A549 (cell line): ENCODE data around the gene KLF5. TPM values are rescaled to one million over a fixed set of nuclear protein-coding genes. Genes with fewer than 3 reads are reported as not detected.

Experiments used
- ATAC-seq, 2 experiments: fragments of 200-7000 bp in 1 of 2; fragments of >200 bp in 1 of 2; cut with Nextera tagmentation in 1 of 2; cut with Tn5 transposase in 1 of 2; 3 replicates each; pipeline versions ENCODE4 v1.8.0 to v1.9.1; 2018 to 2020; ENCODE audit warnings: mild to moderate bottlenecking in 1 of 2, moderate library complexity in 1 of 2
- CTCF ChIA-PET: fragments of 300-600 bp; sonication (Branson Sonifier 250); formaldehyde crosslinking; extraction: SDS; loops from one replicate; lab custom pipeline; 2021; ENCODE audit warnings: antibody characterized with exemption, inconsistent platforms; lab: Yijun Ruan, JAX
- POLR2A ChIA-PET: fragments of 350-600 bp; formaldehyde crosslinking; extraction: SDS; loops from one replicate; lab custom pipeline; 2021; ENCODE audit warnings: antibody characterized with exemption, inconsistent platforms; lab: Yijun Ruan, JAX
- DNase-seq, 2 experiments: peaks; one replicate each; pipeline versions ENCODE4 v3.0.0 to v3.0.0-alpha.2; 2011 to 2016; ENCODE audit warnings: low read depth in 1 of 2, low spot score in 1 of 2
- FAIRE-seq: peaks from 2 replicates; lab custom pipeline; 2011; peaks lifted over from hg19 to GRCh38; lab: Jason Lieb, UNC
- H3K27ac ChIP-seq, 2 experiments: fragments of >200 bp; sonication (Bioruptor Twin); formaldehyde crosslinking; 3 replicates each; pipeline ENCODE4 v1.5.1; 2016 to 2017
- H3K4me1 ChIP-seq: fragments of >200 bp; sonication (Bioruptor Twin); formaldehyde crosslinking; 3 replicates; pipeline ENCODE4 v1.6.1; 2016
- H3K4me2 ChIP-seq: fragments of >200 bp; sonication (Bioruptor Twin); formaldehyde crosslinking; 3 replicates; pipeline ENCODE4 v1.6.1; 2016
- H3K4me3 ChIP-seq: fragments of >200 bp; sonication (Bioruptor Twin); formaldehyde crosslinking; 3 replicates; pipeline ENCODE4 v1.5.1; 2016
- H3K9me3 ChIP-seq: fragments of >200 bp; sonication (Bioruptor Twin); formaldehyde crosslinking; 3 replicates; pipeline ENCODE4 v1.6.1; 2016
- BHLHE40 ChIP-seq: IDR thresholded peaks from 2 replicates; pipeline ENCODE4 v1.6.1; 2012; ENCODE audit warnings: low read depth, low read length, inconsistent platforms
- CEBPB ChIP-seq, 2 experiments: fragments of >200 bp in 1 of 2; sonication (Bioruptor Twin) in 1 of 2; formaldehyde crosslinking in 1 of 2; IDR thresholded peaks; 2 replicates each; pipeline ENCODE4 v1.6.1; 2012 to 2016
- EHMT2 ChIP-seq: fragments of 200-600 bp; sonication (generic); IDR thresholded peaks from 2 replicates; pipeline ENCODE4 v1.6.1; 2016; ENCODE audit warnings: antibody characterized with exemption, low read depth, mild to moderate bottlenecking, moderate library complexity
- EP300 ChIP-seq, 2 experiments: fragments of >200 bp; sonication (Bioruptor Twin); formaldehyde crosslinking; IDR thresholded peaks; 2 replicates in 1 of 2; 3 replicates in 1 of 2; pipeline ENCODE4 v1.6.1; 2016 to 2017
- ESRRA ChIP-seq: fragments of 150-350 bp; IDR thresholded peaks from 2 replicates; pipeline ENCODE4 v1.6.1; 2014; ENCODE audit warnings: mild to moderate bottlenecking, low read length, borderline replicate concordance
- GATA3 ChIP-seq: IDR thresholded peaks from 2 replicates; pipeline ENCODE4 v1.6.1; 2012; ENCODE audit warnings: borderline replicate concordance
- HDAC2 ChIP-seq: fragments of 200-600 bp; sonication (generic); IDR thresholded peaks from 2 replicates; pipeline ENCODE4 v1.6.1; 2016
- HMGXB4 ChIP-seq: fragments of 250-450 bp; sonication (Bioruptor Pico); IDR thresholded peaks from 2 replicates; pipeline ENCODE4 v1.5.0; 2021; ENCODE audit warnings: mild to moderate bottlenecking, moderate library complexity, borderline replicate concordance
- HOXA7 ChIP-seq: fragments of 250-450 bp; sonication (Bioruptor Pico); IDR thresholded peaks from 2 replicates; pipeline ENCODE4 v1.5.0; 2020; ENCODE audit warnings: mild to moderate bottlenecking, moderate library complexity
- JUN ChIP-seq, 2 experiments: fragments of >200 bp; sonication (Bioruptor Twin); formaldehyde crosslinking; IDR thresholded peaks; 2 replicates in 1 of 2; 3 replicates in 1 of 2; pipeline ENCODE4 v1.6.1; 2016 to 2017
- KDM5A ChIP-seq: fragments of 200-600 bp; sonication (generic); IDR thresholded peaks from 2 replicates; pipeline ENCODE4 v1.6.1; 2016; ENCODE audit warnings: antibody characterized with exemption, mild to moderate bottlenecking
- MAX ChIP-seq: IDR thresholded peaks from 2 replicates; pipeline ENCODE4 v1.6.1; 2012
- MAZ ChIP-seq: fragments of 150-350 bp; IDR thresholded peaks from 2 replicates; pipeline ENCODE4 v1.6.1; 2014; ENCODE audit warnings: antibody characterized with exemption, low read depth, low read length, borderline replicate concordance
- PBX3 ChIP-seq: IDR thresholded peaks from 2 replicates; pipeline ENCODE4 v1.6.1; 2012
- PHF8 ChIP-seq: fragments of 200-600 bp; sonication (generic); IDR thresholded peaks from 2 replicates; pipeline ENCODE4 v1.6.1; 2016; ENCODE audit warnings: low read depth, mild to moderate bottlenecking, antibody characterized with exemption, moderate library complexity, borderline replicate concordance
- POLR2AphosphoS2 ChIP-seq: conservative IDR thresholded peaks from 2 replicates; pipeline ENCODE4 v1.6.1; 2012; ENCODE audit warnings: low read length, improper control_type of control experiment, inconsistent platforms
- RARB ChIP-seq: fragments of 250-450 bp; sonication (Bioruptor Pico); IDR thresholded peaks from 2 replicates; pipeline ENCODE4 v1.8.0; 2021; ENCODE audit warnings: mild to moderate bottlenecking, moderate library complexity
- RNF2 ChIP-seq: fragments of 200-600 bp; sonication (generic); IDR thresholded peaks from 2 replicates; pipeline ENCODE4 v1.6.1; 2016; ENCODE audit warnings: low read depth, mild to moderate bottlenecking, antibody characterized with exemption, moderate library complexity, borderline replicate concordance
- SMC3 ChIP-seq: fragments of >200 bp; sonication (Bioruptor Twin); formaldehyde crosslinking; IDR thresholded peaks from 3 replicates; pipeline ENCODE4 v1.6.1; 2018; ENCODE audit warnings: inconsistent platforms
- SREBF2 ChIP-seq: fragments of 450-650 bp; IDR thresholded peaks from 2 replicates; pipeline ENCODE4 v1.6.1; 2014; ENCODE audit warnings: mild to moderate bottlenecking, moderate library complexity
- ZC3H11A ChIP-seq: fragments of 450-650 bp; IDR thresholded peaks from 2 replicates; pipeline ENCODE4 v1.6.1; 2014; ENCODE audit warnings: antibody characterized with exemption, mild to moderate bottlenecking
- ZNF302 ChIP-seq: fragments of 250-450 bp; sonication (Bioruptor Pico); IDR thresholded peaks from 2 replicates; pipeline ENCODE4 v1.9.0; 2021; ENCODE audit warnings: inconsistent platforms, mild to moderate bottlenecking, moderate library complexity
- ZSCAN20 ChIP-seq: fragments of 250-450 bp; sonication (Bioruptor Pico); IDR thresholded peaks from 2 replicates; pipeline ENCODE4 v1.8.0; 2022; ENCODE audit warnings: mild to moderate bottlenecking, moderate library complexity
- WGBS: methylation state at CpG from one replicate; pipeline ENCODE4 v1.1.6; 2017; ENCODE audit errors: missing lambda C conversion rate; 5-methylcytosine and 5-hydroxymethylcytosine counted together
- polyA plus RNA-seq, 4 experiments: library from polyadenylated mRNA; depleted of rRNA in 3 of 4; stranded (reverse); fragments of >200 nt; fragmentation: RNase III in 1 of 4; extraction: RNeasy Plus Mini Kit Qiagen cat#74134 plus additional on column Dnase treatment in 1 of 4; gene quantifications; 2 replicates in 3 of 4; 3 replicates in 1 of 4; pipeline ENCODE4 v1.2.3, GENCODE V29; 2011 to 2017
- TF ChIP-seq, protein P1 (sequence below): fragments of 450-650 bp; IDR thresholded peaks from 2 replicates; pipeline ENCODE4 v1.6.1; 2014; ENCODE audit warnings: antibody characterized with exemption
- TF ChIP-seq, protein P2 (sequence below): fragments of 200-600 bp; sonication (generic); IDR thresholded peaks from 2 replicates; pipeline ENCODE4 v1.6.1; 2016; ENCODE audit warnings: antibody characterized with exemption, mild to moderate bottlenecking, moderate library complexity

KLF5 gene
- polyA plus RNA-seq, 2 of the 4 experiments (the other 2 are of a cell fraction) = 48.7 to 83.5 TPM

- no peak for TF ChIP-seq PBX3
- TF ChIP-seq RNF2 = no peak
- TF ChIP-seq MAZ = no peak
- no peak for TF ChIP-seq ZC3H11A
- TF ChIP-seq EP300 (IDR thresholded peaks at IDR 0.05) = no peak
- TF ChIP-seq KDM5A = no peak
- no peak for TF ChIP-seq JUN (IDR thresholded peaks at IDR 0.05)
- TF ChIP-seq BHLHE40 = no peak
- TF ChIP-seq SREBF2 = no peak
- TF ChIP-seq MAX = no peak
- no peak for TF ChIP-seq ESRRA
- no peak for TF ChIP-seq SMC3
- TF ChIP-seq HMGXB4 (CRISPR knock-in tag) = no peak
- no peak for TF ChIP-seq POLR2AphosphoS2
- TF ChIP-seq ZSCAN20 (CRISPR knock-in tag) = no peak
- TF ChIP-seq, protein P1, sequence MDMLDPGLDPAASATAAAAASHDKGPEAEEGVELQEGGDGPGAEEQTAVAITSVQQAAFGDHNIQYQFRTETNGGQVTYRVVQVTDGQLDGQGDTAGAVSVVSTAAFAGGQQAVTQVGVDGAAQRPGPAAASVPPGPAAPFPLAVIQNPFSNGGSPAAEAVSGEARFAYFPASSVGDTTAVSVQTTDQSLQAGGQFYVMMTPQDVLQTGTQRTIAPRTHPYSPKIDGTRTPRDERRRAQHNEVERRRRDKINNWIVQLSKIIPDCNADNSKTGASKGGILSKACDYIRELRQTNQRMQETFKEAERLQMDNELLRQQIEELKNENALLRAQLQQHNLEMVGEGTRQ = no peak
- TF ChIP-seq EHMT2 = no peak
- FAIRE-seq (no peak), DNase-seq (no peak), ATAC-seq (no peak)
- H3K4me1 ChIP-seq = peaks cover 55% of the 10 kb centered on the region
- ChIA-PET CTCF (no interaction called here), POLR2A (no interaction called here)
- no peak overlapping the region for H3K4me2 ChIP-seq
- H3K4me3 ChIP-seq = no peak overlapping the region
- H3K27ac ChIP-seq = no peak overlapping the region
- WGBS = 91% methylated on average over 18 of the region's 18 CpGs
- H3K9me3 ChIP-seq = no peaks in the 10 kb centered on the region
These were observed 16.7 kb downstream of the KLF5 start for GRCh38 chr13:73075546-73075945.

DNA sequence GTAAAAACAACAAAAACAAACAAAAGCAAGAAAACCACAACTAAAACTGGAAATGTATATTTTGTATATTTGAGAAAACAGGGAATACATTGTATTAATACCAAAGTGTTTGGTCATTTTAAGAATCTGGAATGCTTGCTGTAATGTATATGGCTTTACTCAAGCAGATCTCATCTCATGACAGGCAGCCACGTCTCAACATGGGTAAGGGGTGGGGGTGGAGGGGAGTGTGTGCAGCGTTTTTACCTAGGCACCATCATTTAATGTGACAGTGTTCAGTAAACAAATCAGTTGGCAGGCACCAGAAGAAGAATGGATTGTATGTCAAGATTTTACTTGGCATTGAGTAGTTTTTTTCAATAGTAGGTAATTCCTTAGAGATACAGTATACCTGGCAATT lies 17.1 kb downstream of the KLF5 start:
- ChIA-PET CTCF (no interaction called here), POLR2A (interaction anchor here (1.0 kb wide), 1 partner anchor 62 kb away, joined by 3 read pairs; no protein-coding TSS in a partner anchor)
- no peak for DNase-seq
- Histone ChIP-seq H3K27ac (no peak overlapping the region), H3K4me1 (peaks cover 50% of the 10 kb centered on the region), H3K4me2 (no peak overlapping the region), H3K9me3 (no peaks in the 10 kb centered on the region), H3K4me3 (no peak overlapping the region)
- ATAC-seq = no peak
- WGBS = 50% methylated on average over 2 of the region's 2 CpGs
- no peak for FAIRE-seq
- TF ChIP-seq SMC3 (no peak), PHF8 (no peak), MAZ (no peak), HOXA7 (no peak), MAX (no peak), ZNF302 (CRISPR knock-in tag) (no peak), GATA3 (no peak), PBX3 (no peak), HDAC2 (no peak), RARB (CRISPR knock-in tag) (no peak), CEBPB (IDR thresholded peaks at IDR 0.05) (no peak), HMGXB4 (CRISPR knock-in tag) (no peak)
- TF ChIP-seq, protein P2, sequence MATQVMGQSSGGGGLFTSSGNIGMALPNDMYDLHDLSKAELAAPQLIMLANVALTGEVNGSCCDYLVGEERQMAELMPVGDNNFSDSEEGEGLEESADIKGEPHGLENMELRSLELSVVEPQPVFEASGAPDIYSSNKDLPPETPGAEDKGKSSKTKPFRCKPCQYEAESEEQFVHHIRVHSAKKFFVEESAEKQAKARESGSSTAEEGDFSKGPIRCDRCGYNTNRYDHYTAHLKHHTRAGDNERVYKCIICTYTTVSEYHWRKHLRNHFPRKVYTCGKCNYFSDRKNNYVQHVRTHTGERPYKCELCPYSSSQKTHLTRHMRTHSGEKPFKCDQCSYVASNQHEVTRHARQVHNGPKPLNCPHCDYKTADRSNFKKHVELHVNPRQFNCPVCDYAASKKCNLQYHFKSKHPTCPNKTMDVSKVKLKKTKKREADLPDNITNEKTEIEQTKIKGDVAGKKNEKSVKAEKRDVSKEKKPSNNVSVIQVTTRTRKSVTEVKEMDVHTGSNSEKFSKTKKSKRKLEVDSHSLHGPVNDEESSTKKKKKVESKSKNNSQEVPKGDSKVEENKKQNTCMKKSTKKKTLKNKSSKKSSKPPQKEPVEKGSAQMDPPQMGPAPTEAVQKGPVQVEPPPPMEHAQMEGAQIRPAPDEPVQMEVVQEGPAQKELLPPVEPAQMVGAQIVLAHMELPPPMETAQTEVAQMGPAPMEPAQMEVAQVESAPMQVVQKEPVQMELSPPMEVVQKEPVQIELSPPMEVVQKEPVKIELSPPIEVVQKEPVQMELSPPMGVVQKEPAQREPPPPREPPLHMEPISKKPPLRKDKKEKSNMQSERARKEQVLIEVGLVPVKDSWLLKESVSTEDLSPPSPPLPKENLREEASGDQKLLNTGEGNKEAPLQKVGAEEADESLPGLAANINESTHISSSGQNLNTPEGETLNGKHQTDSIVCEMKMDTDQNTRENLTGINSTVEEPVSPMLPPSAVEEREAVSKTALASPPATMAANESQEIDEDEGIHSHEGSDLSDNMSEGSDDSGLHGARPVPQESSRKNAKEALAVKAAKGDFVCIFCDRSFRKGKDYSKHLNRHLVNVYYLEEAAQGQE = no peak
- TF ChIP-seq, protein P1 = no peak
